GM10248 (cell line): ENCODE measurements around the gene CACNA1C.

Experiments
- CTCF ChIA-PET: fragments of 300-600 bp; sonication (Branson Sonifier 250); formaldehyde crosslinking; extraction: SDS; loops from one replicate; lab custom pipeline; 2021; ENCODE audit warnings: antibody characterized with exemption; lab: Yijun Ruan, JAX
- POLR2A ChIA-PET: fragments of 350-650 bp; sonication (Branson Sonifier 250); formaldehyde crosslinking; extraction: SDS; loops from one replicate; lab custom pipeline; 2020; ENCODE audit warnings: antibody characterized with exemption; lab: Yijun Ruan, JAX
- DNase-seq: peaks from one replicate; pipeline ENCODE4 v3.0.0; 2012; ENCODE audit errors: extremely low spot score
- CTCF ChIP-seq: IDR thresholded peaks from 2 replicates; pipeline ENCODE4 v1.5.1; 2012; ENCODE audit warnings: mild to moderate bottlenecking, low read depth; ENCODE audit errors: extremely low read depth, missing control alignments, control extremely low read depth

The CACNA1C gene

DNA sequence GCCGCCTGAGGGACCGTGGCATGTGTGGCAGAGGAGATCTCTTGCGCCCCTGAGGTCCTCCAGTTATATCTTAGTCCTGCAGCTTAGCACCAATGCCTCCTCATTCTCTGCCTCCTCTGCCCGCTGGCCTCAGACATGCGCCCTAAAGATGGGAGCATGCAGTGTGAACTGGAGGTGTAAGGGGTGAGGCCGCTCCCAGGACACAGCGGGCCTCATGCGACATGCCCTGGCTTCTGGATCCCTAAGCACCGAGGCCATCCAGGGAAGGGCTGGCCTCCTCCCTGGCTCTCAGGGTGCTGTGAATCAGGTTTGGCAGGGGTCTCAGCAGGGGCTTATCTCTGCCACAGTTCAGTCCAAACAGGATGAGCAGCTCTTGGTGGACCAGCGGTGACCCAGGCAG, 86.9 kb downstream of the CACNA1C start:
- DNase-seq, result no peak
- POLR2A ChIA-PET, result no interaction called here
- CTCF ChIA-PET, result interaction anchor here (1.4 kb wide), 1 partner anchor 14 kb away, joined by 3 read pairs; no protein-coding TSS in a partner anchor
- TF ChIP-seq CTCF, result no peak

DNA sequence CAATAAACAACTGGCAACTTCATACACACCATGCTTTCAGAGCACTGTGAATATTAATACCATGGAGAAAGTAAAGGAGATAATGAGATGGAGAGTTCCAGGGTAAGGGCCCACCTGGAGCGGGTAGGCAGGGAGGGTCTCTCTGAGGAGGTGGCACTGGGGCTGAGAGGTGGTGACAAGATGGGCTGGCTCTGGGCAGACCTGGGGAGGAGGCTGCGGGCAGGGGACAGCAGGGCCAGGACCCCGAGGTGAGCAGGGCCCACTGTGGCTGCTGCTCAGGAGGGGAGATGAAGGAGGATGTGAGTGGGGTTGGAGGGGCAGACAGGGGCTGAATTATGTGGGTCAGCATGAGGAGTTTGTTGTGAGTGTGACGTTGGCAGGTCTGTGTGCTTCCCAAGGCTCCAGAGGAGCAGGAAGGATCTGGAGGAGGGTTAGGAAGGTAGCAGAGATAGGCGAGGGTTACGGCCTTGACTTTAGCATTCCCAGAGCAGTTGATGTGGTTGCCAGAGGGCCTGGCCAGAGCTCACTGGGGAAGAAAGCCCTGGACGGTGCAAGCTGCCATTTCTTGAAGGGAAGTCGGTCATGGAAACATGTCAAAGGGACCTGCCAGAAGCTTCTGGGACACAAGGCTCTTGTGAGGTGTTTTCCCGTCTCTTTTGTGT, 88.2 kb downstream of the CACNA1C start:
- no peak for TF ChIP-seq CTCF
- DNase-seq, result no peak
- ChIA-PET CTCF (no interaction called here), POLR2A (no interaction called here)

- CTCF ChIA-PET, result no interaction called here
- POLR2A ChIA-PET, result no interaction called here
- TF ChIP-seq CTCF, result no peak
- DNase-seq, result no peak
Observed at GRCh38 chr12:2142068-2142467, 89.3 kb downstream of the CACNA1C start.

DNA sequence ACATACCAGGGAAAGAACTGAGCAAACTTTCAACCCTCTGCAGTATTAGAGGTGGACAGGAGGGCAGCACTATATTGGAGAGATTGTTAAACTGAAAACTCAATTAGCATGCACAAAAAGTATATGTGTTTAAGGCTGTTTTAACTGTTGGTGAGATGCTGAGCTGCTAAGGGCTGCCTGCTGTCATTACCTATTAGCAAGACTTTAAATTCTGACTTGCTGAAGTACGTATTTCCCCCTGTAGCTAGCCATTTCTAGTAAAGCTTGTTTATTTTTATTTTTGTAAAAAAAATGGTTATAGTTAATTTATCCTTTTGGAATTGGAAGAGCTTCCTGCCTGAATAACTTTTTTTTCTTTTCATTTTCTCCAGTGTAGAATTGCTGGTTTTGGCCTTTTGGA, 92.2 kb downstream of the CACNA1C start:
- no peak for TF ChIP-seq CTCF
- CTCF ChIA-PET, result interaction anchor here (1.1 kb wide), 1 partner anchor 9 kb away, joined by 3 read pairs; no protein-coding TSS in a partner anchor
- DNase-seq, result no peak
- POLR2A ChIA-PET, result no interaction called here

DNA sequence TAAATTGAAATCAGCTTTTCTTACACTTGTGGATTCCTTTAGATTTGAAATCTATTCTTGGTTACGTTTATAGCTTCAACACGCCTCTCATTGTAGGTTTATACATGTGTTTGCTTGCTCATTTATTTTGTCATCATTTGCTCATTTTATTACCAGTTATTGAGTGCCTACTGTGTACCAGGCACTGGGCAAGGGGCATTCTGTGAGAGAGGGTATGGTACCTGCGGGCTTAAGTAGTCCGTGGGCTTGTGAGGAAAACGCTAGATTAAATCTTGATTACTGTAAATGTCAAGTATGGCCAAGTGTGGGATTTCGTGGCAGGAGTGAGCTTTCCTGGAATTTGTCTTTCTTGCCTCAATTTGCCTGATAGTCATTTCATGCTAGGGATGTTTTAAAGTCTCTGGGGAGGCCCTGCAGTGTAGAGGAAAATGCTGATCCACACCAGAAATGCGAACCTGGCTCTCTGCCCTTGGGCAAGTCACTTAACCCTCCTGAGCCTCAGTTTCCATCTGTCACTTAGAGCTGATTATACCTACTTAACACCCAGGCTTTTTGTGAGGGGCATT, 92.7 kb downstream of the CACNA1C start:
- POLR2A ChIA-PET, result no interaction called here
- no peak for DNase-seq
- CTCF ChIA-PET, result interaction anchor here (1.1 kb wide), 1 partner anchor 8 kb away, joined by 3 read pairs; no protein-coding TSS in a partner anchor
- TF ChIP-seq CTCF, result no peak

DNA sequence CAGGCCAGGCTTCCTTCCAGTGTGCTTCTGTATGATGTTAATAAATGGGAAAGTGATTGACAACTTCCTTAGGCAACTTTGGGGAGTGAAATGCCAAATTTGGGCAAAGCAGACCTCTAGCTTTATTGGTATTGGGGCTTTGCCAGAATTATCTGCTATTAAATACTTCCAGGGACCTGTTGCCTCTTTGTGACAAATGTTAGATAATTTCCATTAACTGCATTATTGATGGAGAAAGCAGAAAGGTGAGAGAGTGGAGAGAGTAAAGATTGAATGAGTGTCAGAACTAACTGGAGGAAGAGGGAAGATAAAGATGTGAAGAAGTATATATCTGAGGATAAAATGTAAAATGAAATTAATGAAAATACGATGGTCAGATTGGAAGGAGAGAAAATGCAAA, 94.5 kb downstream of the CACNA1C start:
- no peak for DNase-seq
- ChIA-PET POLR2A (no interaction called here), CTCF (no interaction called here)
- no peak for TF ChIP-seq CTCF
